ENCODE results near the gene DDX39B. TPM values are rescaled to one million over a fixed set of nuclear protein-coding genes. Genes with fewer than 3 reads are reported as not detected.

DDX39B gene
- total RNA-seq, 6 experiments from 2014 or later = 85.2 to 145 (median 102) TPM

GRCh38 chr6:31572041-31572911, 30.5 kb upstream of the DDX39B start, which contains the start of gene LTA:
Gene LTA (plus strand): TSS chr6:31572289. CDS start chr6:31572743, 454 bp downstream.
- WGBS (ENCODE audit: insufficient coverage, low coverage, low lambda C conversion rate, missing lambda C conversion rate) = 40% methylated on average over 9 of the region's 27 CpGs

GRCh38 chr6:31569861-31570536, 28.2 kb upstream of the DDX39B start:
- H3K36me3 ChIP-seq = no peaks in the 10 kb centered on the region
- H3K4me1 ChIP-seq = no peaks in the 10 kb centered on the region
- H3K27ac ChIP-seq = no peak overlapping the region
- H3K27me3 ChIP-seq = no peaks in the 10 kb centered on the region
- TF ChIP-seq POLR2A (IDR thresholded peaks at IDR 0.05) = no peak
- no peak for TF ChIP-seq CTCF (IDR thresholded peaks at IDR 0.05)
- no peaks in the 10 kb centered on the region for H3K9me3 ChIP-seq
- 88% methylated on average over 1 of the region's 1 CpG for WGBS (ENCODE audit: insufficient coverage, low coverage, low lambda C conversion rate, missing lambda C conversion rate)
- ATAC-seq (no peak), DNase-seq (peak in 1 of 3 donors; percentile 19)
- intact Hi-C loops (cut with DNase I) = no loop called here
- no peak overlapping the region for H3K4me3 ChIP-seq

More at GRCh38 chr6:31572041-31572911, 30.5 kb upstream of the DDX39B start, which contains the start of gene LTA:
- Histone ChIP-seq H3K36me3 (no peaks in the 10 kb centered on the region), H3K27me3 (no peaks in the 10 kb centered on the region), H3K27ac (no peak within 1 kb of the TSS), H3K9me3 (no peaks in the 10 kb centered on the region), H3K4me3 (no peak within 1 kb of the TSS), H3K4me1 (no peaks in the 10 kb centered on the region)
- ATAC-seq = peak in 1 of 4 donors; percentile 4
- DNase-seq = peak in 1 of 3 donors; percentile 55
- intact Hi-C loops (cut with DNase I) = no loop called here
- no peak for TF ChIP-seq POLR2A (IDR thresholded peaks at IDR 0.05)
- TF ChIP-seq CTCF (IDR thresholded peaks at IDR 0.05) = no peak

- peak in 1 of 3 donors; percentile 51 for DNase-seq
- H3K9me3 ChIP-seq = no peaks in the 10 kb centered on the region
- no peaks in the 10 kb centered on the region for H3K36me3 ChIP-seq
- no peak overlapping the region for H3K27ac ChIP-seq
- TF ChIP-seq POLR2A (IDR thresholded peaks at IDR 0.05) (no peak), CTCF (IDR thresholded peaks at IDR 0.05) (no peak)
- ATAC-seq = peak; percentile 53 to 77 (median 62)
- WGBS (ENCODE audit: insufficient coverage, low coverage, low lambda C conversion rate, missing lambda C conversion rate) = 64% methylated on average over 3 of the region's 3 CpGs
- no peak overlapping the region for H3K4me3 ChIP-seq
- H3K4me1 ChIP-seq = no peaks in the 10 kb centered on the region
- no peaks in the 10 kb centered on the region for H3K27me3 ChIP-seq
- intact Hi-C loops (cut with DNase I) = no loop called here
Observed at GRCh38 chr6:31568537-31568961, 26.7 kb upstream of the DDX39B start.

GRCh38 chr6:31567531-31568370, 25.9 kb upstream of the DDX39B start:
- Histone ChIP-seq H3K9me3 (no peaks in the 10 kb centered on the region), H3K36me3 (no peaks in the 10 kb centered on the region), H3K4me1 (no peaks in the 10 kb centered on the region), H3K27me3 (no peaks in the 10 kb centered on the region), H3K27ac (no peak overlapping the region), H3K4me3 (no peak overlapping the region)
- DNase-seq = peak in 1 of 3 donors; percentile 22
- intact Hi-C loops (cut with DNase I) = no loop called here
- no peak for TF ChIP-seq CTCF (IDR thresholded peaks at IDR 0.05)
- TF ChIP-seq POLR2A (IDR thresholded peaks at IDR 0.05) = no peak
- ATAC-seq = peak in 3 of 4 donors; percentile 23 to 29 (median 25)
- WGBS (ENCODE audit: insufficient coverage, low coverage, low lambda C conversion rate, missing lambda C conversion rate) = 39% methylated on average over 9 of the region's 9 CpGs
